Stimulated activated CD4-positive, alpha-beta T cell treated with anti-CD3 and anti-CD28 coated beads, Interleukin-4, amount 100 ng/mL, for 4 hours (primary cell): ENCODE data around the gene MVB12B.

Experiments used
- DNase-seq, 2 experiments: peaks; one replicate each; pipeline ENCODE4 v3.0.0-alpha.2; 2020

The MVB12B gene

GRCh38 chr9:126411225-126411947, 84.8 kb downstream of the MVB12B start:
- no peak for DNase-seq

GRCh38 chr9:126411948-126412284, 85.3 kb downstream of the MVB12B start:
- DNase-seq: no peak

- DNase-seq: no peak
These were observed 86.3 kb downstream of the MVB12B start for GRCh38 chr9:126412905-126413304.

GRCh38 chr9:126413391-126414068, 86.9 kb downstream of the MVB12B start:
- DNase-seq: no peak

- no peak for DNase-seq
These were observed 89.2 kb downstream of the MVB12B start for GRCh38 chr9:126415741-126416370.

- no peak for DNase-seq
These were observed 90.4 kb downstream of the MVB12B start for GRCh38 chr9:126417043-126417442.

- no peak for DNase-seq
These were observed 91.1 kb downstream of the MVB12B start for GRCh38 chr9:126417684-126418083.

GRCh38 chr9:126418608-126419007, 92.0 kb downstream of the MVB12B start:
- no peak for DNase-seq

GRCh38 chr9:126419475-126419874, 92.8 kb downstream of the MVB12B start:
- DNase-seq: no peak

- DNase-seq: no peak
These were observed 93.5 kb downstream of the MVB12B start for GRCh38 chr9:126420135-126420534.

GRCh38 chr9:126420643-126421564, 94.3 kb downstream of the MVB12B start:
- DNase-seq: no peak

- DNase-seq: no peak
These were observed 95.2 kb downstream of the MVB12B start for GRCh38 chr9:126421567-126422428.

- DNase-seq: no peak
These were observed 96.7 kb downstream of the MVB12B start for GRCh38 chr9:126423142-126423915.

GRCh38 chr9:126423916-126424185, 97.2 kb downstream of the MVB12B start:
- no peak for DNase-seq

- no peak for DNase-seq
These were observed 97.9 kb downstream of the MVB12B start for GRCh38 chr9:126424511-126424910.

GRCh38 chr9:126428534-126429175, 102.0 kb downstream of the MVB12B start:
- no peak for DNase-seq

GRCh38 chr9:126429190-126429589, 102.6 kb downstream of the MVB12B start:
- DNase-seq: no peak

GRCh38 chr9:126430124-126430523, 103.5 kb downstream of the MVB12B start:
- DNase-seq: no peak

GRCh38 chr9:126431077-126431742, 104.6 kb downstream of the MVB12B start:
- no peak for DNase-seq

GRCh38 chr9:126432659-126433058, 106.0 kb downstream of the MVB12B start:
- no peak for DNase-seq
